ENCODE measurements around the gene RAP1A.
A peak's percentile ranks its signal among the peaks of the same experiment; 100 is the strongest.

Gene RAP1A

DNA sequence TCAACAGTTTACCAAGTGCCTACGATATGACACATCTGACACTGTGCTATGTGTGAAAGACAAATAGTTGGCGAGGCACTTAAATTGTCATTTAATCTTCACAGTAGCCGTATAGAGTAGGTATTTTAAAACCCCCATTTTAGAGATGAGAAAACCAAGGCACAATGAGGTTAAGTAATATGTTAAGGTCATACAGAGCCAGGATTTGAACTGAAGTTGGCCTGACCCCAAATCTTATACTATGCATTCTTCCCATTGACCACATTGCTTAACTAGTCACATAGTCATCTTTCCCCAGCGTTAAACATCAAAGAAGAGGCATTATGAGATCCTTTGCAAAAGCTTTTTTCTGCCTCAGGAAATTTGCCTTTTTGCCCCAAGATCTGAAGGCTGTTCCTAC is 115.7 kb downstream of the RAP1A start:
- TF ChIP-seq, protein P1, sequence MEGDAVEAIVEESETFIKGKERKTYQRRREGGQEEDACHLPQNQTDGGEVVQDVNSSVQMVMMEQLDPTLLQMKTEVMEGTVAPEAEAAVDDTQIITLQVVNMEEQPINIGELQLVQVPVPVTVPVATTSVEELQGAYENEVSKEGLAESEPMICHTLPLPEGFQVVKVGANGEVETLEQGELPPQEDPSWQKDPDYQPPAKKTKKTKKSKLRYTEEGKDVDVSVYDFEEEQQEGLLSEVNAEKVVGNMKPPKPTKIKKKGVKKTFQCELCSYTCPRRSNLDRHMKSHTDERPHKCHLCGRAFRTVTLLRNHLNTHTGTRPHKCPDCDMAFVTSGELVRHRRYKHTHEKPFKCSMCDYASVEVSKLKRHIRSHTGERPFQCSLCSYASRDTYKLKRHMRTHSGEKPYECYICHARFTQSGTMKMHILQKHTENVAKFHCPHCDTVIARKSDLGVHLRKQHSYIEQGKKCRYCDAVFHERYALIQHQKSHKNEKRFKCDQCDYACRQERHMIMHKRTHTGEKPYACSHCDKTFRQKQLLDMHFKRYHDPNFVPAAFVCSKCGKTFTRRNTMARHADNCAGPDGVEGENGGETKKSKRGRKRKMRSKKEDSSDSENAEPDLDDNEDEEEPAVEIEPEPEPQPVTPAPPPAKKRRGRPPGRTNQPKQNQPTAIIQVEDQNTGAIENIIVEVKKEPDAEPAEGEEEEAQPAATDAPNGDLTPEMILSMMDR (IDR thresholded peaks at IDR 0.05; ENCODE audit: low read depth, low read length, missing control alignments), result no peak
- no peak for DNase-seq (ENCODE audit: low read depth)
- no peak overlapping the region for H3K4me3 ChIP-seq (ENCODE audit: low read depth, low read length)
- in situ Hi-C loops (cut with HindIII; ENCODE audit: low sequenced_read_pairs), result no loop called here

DNA sequence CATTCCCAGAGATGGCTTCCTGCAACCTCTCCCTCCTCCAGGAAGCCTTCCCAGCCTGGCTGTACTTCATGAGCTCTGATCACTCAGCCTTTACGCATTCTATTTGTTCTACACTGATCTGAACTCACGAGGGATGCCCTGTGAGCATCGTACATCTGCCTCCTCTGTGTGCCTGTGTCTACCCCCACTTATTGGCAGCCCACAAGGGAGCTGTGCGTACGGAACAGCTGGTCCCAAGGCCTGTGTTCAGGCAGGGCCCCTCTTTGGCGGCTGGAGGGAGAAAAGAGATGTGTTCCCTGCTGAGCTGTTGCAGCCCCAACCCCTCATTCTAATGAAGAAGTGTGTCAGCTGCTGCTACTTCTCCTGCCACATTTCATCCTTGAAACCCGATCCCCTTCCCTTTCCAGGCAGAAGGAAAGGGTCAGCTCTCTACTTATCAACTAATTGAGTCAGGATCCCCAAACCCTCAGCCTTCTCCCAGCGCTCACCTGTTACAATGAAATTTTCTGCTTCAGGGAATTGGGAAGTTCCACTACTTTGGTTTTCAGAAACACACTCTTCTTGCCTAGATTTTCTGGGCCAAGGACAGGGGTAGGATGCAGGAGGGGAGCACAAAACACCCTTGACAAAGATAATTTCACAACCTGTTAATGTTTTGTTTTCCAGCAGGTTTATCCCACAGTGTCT is 116.4 kb downstream of the RAP1A start:
- no peak overlapping the region for H3K4me3 ChIP-seq (ENCODE audit: low read depth, low read length)
- in situ Hi-C loops (cut with HindIII; ENCODE audit: low sequenced_read_pairs), result no loop called here
- DNase-seq (ENCODE audit: low read depth), result no peak
- TF ChIP-seq, protein P1 (IDR thresholded peaks at IDR 0.05; ENCODE audit: low read depth, low read length, missing control alignments), result no peak

DNA sequence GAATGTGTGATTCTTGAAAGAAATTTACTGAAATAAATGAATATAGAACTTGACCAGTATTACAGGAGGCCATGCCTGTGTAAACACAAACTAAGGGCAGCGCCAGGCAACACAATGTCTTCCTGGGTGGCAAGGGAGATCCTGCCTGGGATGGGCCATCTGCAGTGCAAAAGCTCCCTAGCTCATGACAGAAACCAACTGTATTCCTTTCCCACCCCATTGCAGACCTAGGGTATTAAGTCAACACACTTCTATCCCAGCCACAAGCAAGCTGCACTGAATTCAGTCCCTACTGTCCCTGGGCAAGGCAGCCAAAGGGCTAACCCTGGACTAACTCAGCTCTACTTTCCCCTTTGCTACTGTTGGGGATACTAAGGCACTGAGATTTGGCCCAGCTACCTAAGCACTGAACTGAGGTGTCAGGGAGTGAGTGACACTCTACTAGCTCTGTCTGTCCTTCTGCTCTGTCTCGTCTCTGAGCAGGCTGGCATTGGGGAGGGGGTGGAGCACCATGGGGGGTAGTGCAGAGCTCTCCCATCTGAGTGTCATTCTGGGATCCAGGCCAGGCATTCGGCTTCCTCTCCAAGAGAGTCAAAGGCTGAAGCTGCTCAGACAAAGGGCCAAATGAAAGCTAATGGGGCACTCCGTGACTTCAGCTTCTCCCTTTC is 117.1 kb downstream of the RAP1A start:
- DNase-seq (ENCODE audit: low read depth), result no peak
- TF ChIP-seq, protein P1 (IDR thresholded peaks at IDR 0.05; ENCODE audit: low read depth, low read length, missing control alignments), result no peak
- no peak overlapping the region for H3K4me3 ChIP-seq (ENCODE audit: low read depth, low read length)
- in situ Hi-C loops (cut with HindIII; ENCODE audit: low sequenced_read_pairs), result no loop called here

DNA sequence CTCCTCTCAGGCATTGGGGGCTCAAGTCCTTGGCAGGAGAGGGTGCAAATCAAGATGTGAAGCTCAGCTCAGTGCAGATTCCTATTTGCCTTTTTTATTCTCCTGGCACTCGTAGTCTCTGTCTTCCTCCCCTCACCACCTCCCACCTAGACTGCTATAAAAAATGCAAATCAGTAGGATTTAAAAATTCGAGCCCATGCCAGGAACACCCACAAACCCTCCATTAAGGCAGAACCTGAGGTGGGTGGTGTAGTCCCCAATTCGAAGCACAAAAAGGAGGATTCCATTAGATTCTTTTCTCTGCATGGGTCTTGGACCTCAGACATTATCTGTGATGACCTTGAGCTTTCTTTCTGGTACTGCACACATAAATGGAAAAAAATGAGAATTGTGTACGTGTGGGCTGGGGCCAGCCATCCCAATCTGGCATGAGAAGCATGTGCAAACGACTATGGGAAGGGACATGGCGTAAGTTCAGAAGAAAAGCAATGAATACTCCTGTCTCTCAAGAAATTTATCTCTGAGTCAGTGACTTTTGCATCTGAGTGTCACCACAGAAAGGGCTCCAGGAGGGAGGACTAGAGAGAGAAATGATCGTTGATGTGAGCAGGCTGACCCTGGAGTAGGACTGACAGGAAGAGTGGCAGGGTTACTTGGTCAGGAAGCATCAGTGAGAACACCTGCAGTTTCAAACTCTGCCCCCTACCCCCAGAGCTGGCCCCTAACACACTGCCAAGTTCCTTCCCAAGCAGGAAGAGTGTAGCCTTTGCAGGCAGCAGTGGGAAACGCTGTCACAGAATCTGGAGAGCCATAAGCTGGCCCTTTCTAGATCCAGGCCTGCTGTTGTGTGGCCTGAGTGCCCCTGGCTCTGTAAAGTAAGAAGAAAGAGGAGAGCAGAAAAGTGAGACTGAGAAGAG is 117.9 kb downstream of the RAP1A start:
- DNase-seq (ENCODE audit: low read depth), result no peak
- TF ChIP-seq, protein P1 (IDR thresholded peaks at IDR 0.05; ENCODE audit: low read depth, low read length, missing control alignments), result no peak
- peak overlapping the region; percentile 49 for H3K4me3 ChIP-seq (ENCODE audit: low read depth, low read length)
- in situ Hi-C loops (cut with HindIII; ENCODE audit: low sequenced_read_pairs), result no loop called here

DNA sequence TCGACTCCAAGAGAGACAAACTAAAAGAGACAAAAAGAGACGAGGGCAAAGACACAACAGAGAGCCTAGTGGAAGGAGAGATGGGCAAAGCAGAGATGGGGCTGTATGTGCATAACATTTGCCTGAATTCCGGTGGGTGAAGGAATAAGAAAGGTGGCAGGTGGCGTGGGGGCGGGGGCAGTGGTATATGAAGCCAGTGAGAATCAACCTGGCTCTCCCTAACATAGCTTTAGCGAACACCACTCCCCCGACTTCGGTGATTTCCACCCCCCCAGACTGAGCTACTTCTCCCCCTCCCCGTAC is 118.5 kb downstream of the RAP1A start:
- in situ Hi-C loops (cut with HindIII; ENCODE audit: low sequenced_read_pairs), result no loop called here
- DNase-seq (ENCODE audit: low read depth), result no peak
- peak overlapping the region; percentile 49 for H3K4me3 ChIP-seq (ENCODE audit: low read depth, low read length)
- TF ChIP-seq, protein P1 (IDR thresholded peaks at IDR 0.05; ENCODE audit: low read depth, low read length, missing control alignments), result no peak

DNA sequence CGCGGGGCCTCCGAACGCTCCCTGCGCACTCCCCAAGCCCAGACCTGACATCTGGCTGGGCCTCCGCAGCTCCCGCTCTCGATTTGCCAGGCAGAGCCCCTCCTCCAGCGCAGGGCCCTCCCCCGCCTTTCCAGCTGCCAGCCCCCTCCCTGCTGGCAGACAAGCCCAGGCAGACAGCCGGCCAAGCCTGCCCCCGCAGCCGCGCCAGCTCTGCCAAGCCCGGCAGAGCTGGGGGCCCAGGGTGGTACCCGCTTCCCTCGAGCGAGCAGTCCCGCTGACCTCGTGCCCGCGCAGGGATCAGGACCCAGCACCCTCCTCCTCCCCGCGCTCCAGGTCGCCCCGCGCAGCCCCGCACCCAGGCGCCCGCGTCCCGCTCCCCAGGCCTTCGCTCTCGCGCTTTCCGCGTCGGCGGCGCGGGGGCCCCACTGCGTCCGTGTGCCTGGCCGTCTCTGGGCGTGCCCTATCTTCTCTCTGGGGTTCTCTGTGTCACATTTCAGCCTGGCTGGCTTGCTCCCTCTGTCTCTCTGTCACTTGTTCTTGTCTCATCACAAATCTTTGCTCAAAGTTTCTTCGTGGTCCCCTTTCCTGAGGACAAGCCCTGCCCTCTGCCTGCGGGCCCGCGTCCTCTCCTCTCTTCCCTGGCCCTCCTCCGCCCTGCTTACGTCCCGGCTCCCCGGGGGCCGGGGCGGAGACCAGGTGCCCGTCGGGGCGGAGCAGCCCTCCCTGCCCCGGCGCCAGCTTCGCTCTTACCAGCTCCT is 119.0 kb downstream of the RAP1A start:
- peak overlapping the region; percentile 49 for H3K4me3 ChIP-seq (ENCODE audit: low read depth, low read length)
- in situ Hi-C loops (cut with HindIII; ENCODE audit: low sequenced_read_pairs), result no loop called here
- DNase-seq (ENCODE audit: low read depth), result no peak
- TF ChIP-seq, protein P1 (IDR thresholded peaks at IDR 0.05; ENCODE audit: low read depth, low read length, missing control alignments), result no peak
